K562 (cell line): ENCODE measurements around the gene MED17. TPM values are rescaled to one million over a fixed set of nuclear protein-coding genes. Genes with fewer than 3 reads are reported as not detected.
A peak's percentile ranks its signal among the peaks of the same experiment; 100 is the strongest.

ENCODE experiments used
- ATF7 ChIP-seq: fragments of 450-650 bp; IDR thresholded peaks from 2 replicates; pipeline ENCODE4 v1.7.1; 2014; ENCODE audit warnings: mild to moderate bottlenecking, moderate library complexity
- DIDO1 ChIP-seq: fragments of 450-650 bp; IDR thresholded peaks from 2 replicates; pipeline ENCODE4 v1.6.1; 2016; ENCODE audit warnings: low read depth, missing biosample characterization, missing genetic modification characterization
- DMBX1 ChIP-seq: fragments of 250-450 bp; sonication (Bioruptor Pico); IDR thresholded peaks from 2 replicates; pipeline ENCODE4 v1.8.0; 2022; ENCODE audit warnings: inconsistent platforms, mild to moderate bottlenecking, moderate library complexity, borderline replicate concordance
- FOXJ3 ChIP-seq: sonication (generic); formaldehyde crosslinking; IDR thresholded peaks from 2 replicates; pipeline ENCODE4 v1.4.0; 2020; ENCODE audit warnings: mild to moderate bottlenecking, missing genetic modification reagents
- GATAD2B ChIP-seq: fragments of 450-650 bp; IDR thresholded peaks from 2 replicates; pipeline ENCODE4 v1.6.1; 2017; ENCODE audit warnings: mild to moderate bottlenecking, borderline replicate concordance
- HNRNPK ChIP-seq: fragments of 200-400 bp; formaldehyde crosslinking; IDR thresholded peaks from one replicate; pipeline ENCODE4 v1.6.1; 2018; ENCODE audit warnings: mild to moderate bottlenecking, low read depth, low read length; ENCODE audit not compliant: poor library complexity, severe bottlenecking
- IFI16 ChIP-seq: fragments of 250-450 bp; sonication (Bioruptor Pico); IDR thresholded peaks from 2 replicates; pipeline ENCODE4 v2.1.2; 2022; ENCODE audit warnings: mild to moderate bottlenecking, inconsistent platforms
- KLF6 ChIP-seq: fragments of 250-450 bp; sonication (Bioruptor Pico); IDR thresholded peaks from 2 replicates; pipeline ENCODE4 v1.4.0; 2020; ENCODE audit warnings: mild to moderate bottlenecking, moderate library complexity, borderline replicate concordance
- NCOR1 ChIP-seq: fragments of 450-650 bp; IDR thresholded peaks from 2 replicates; pipeline ENCODE4 v1.6.1; 2016; ENCODE audit warnings: mild to moderate bottlenecking, moderate library complexity
- NFATC3 ChIP-seq: fragments of 450-650 bp; IDR thresholded peaks from 2 replicates; pipeline ENCODE4 v1.6.1; 2017; ENCODE audit warnings: mild to moderate bottlenecking
- NR2C1 ChIP-seq, 2 experiments: fragments of 450-650 bp; IDR thresholded peaks; 2 replicates each; pipeline ENCODE4 v1.6.1; 2017; ENCODE audit warnings: mild to moderate bottlenecking in 2 of 2, antibody characterized with exemption in 1 of 2, inconsistent platforms in 1 of 2, missing compliant biosample characterization in 1 of 2, missing genetic modification characterization in 1 of 2
- NRF1 ChIP-seq, 2 experiments: fragments of 450-650 bp; IDR thresholded peaks in 1 of 2; conservative IDR thresholded peaks in 1 of 2; 2 replicates each; pipeline ENCODE4 v1.6.1; 2014; ENCODE audit warnings: mild to moderate bottlenecking in 2 of 2
- POLR2B ChIP-seq: fragments of 450-650 bp; IDR thresholded peaks from 2 replicates; pipeline ENCODE4 v1.6.1; 2018; ENCODE audit warnings: low read depth; ENCODE audit not compliant: partially characterized antibody
- RCOR1 ChIP-seq, 2 experiments: IDR thresholded peaks; 2 replicates each; pipeline ENCODE4 v1.6.1; 2012; ENCODE audit warnings: low read depth in 2 of 2, low read length in 2 of 2, borderline replicate concordance in 1 of 2, improper control_type of control experiment in 1 of 2
- SETDB1 ChIP-seq: IDR thresholded peaks from one replicate; pipeline ENCODE4 v1.6.1; 2012; ENCODE audit warnings: low read length, control low read depth, inconsistent platforms
- SMAD4 ChIP-seq: fragments of 250-450 bp; sonication (Bioruptor Pico); conservative IDR thresholded peaks from 2 replicates; pipeline ENCODE4 v1.8.0; 2021; ENCODE audit warnings: inconsistent platforms, mild to moderate bottlenecking, moderate library complexity
- STAT5A ChIP-seq: IDR thresholded peaks from 2 replicates; pipeline ENCODE4 v1.6.1; 2012; ENCODE audit warnings: low read length, inconsistent platforms, borderline replicate concordance
- TRIM28 ChIP-seq: fragments of 450-650 bp; IDR thresholded peaks from 2 replicates; pipeline ENCODE4 v1.6.1; 2017
- XRCC5 ChIP-seq: fragments of 200-400 bp; formaldehyde crosslinking; IDR thresholded peaks from 2 replicates; pipeline ENCODE4 v1.6.1; 2017; ENCODE audit warnings: low read depth, mild to moderate bottlenecking, low read length
- polyA plus RNA-seq, 8 experiments: library from polyadenylated mRNA; depleted of rRNA in 4 of 8; stranded (reverse) in 5 of 8; unstranded in 3 of 8; fragments of >200 nt; fragmentation: Nextera tagmentation in 2 of 8; fragmentation: Illumina TruSeq in 1 of 8; extraction: Ambion mirVana in 2 of 8; extraction: Trizol in 1 of 8; gene quantifications; 2 replicates each; pipeline versions ENCODE4 v1.2.1 to v1.2.3, GENCODE V29; 2011 to 2014; ENCODE audit warnings: inconsistent platforms in 1 of 8, missing spikeins in 1 of 8
- total RNA-seq, 7 experiments: library from RNA; depleted of rRNA in 6 of 7; stranded (reverse); fragments of >200 nt in 6 of 7; fragmentation: Illumina TruSeq in 2 of 7; extraction: Trizol in 2 of 7; gene quantifications; 2 replicates each; pipeline versions ENCODE4 v1.2.1 to v1.2.3, GENCODE V29; 2011 to 2021; ENCODE audit warnings: low replicate concordance in 1 of 7
- TF ChIP-seq, protein P1 (sequence below): IDR thresholded peaks from 2 replicates; pipeline ENCODE4 v1.6.1; 2016; ENCODE audit warnings: missing genetic modification characterization, missing compliant biosample characterization
- TF ChIP-seq, protein P2 (sequence below): fragments of 250-450 bp; sonication (Bioruptor Pico); IDR thresholded peaks from 2 replicates; pipeline ENCODE4 v1.8.0; 2022; ENCODE audit warnings: moderate library complexity, mild to moderate bottlenecking, inconsistent platforms
- TF ChIP-seq, protein P3 (sequence below): sonication (generic); formaldehyde crosslinking; IDR thresholded peaks from 2 replicates; pipeline ENCODE4 v1.8.0; 2022; ENCODE audit warnings: mild to moderate bottlenecking, missing genetic modification reagents

The MED17 gene
- total and polyA plus RNA-seq, 9 of the 15 experiments (the other 6 are each of a cell fraction or from before 2014, with no cell fraction given): 6.7 to 34.7 (median 26.8) TPM

DNA sequence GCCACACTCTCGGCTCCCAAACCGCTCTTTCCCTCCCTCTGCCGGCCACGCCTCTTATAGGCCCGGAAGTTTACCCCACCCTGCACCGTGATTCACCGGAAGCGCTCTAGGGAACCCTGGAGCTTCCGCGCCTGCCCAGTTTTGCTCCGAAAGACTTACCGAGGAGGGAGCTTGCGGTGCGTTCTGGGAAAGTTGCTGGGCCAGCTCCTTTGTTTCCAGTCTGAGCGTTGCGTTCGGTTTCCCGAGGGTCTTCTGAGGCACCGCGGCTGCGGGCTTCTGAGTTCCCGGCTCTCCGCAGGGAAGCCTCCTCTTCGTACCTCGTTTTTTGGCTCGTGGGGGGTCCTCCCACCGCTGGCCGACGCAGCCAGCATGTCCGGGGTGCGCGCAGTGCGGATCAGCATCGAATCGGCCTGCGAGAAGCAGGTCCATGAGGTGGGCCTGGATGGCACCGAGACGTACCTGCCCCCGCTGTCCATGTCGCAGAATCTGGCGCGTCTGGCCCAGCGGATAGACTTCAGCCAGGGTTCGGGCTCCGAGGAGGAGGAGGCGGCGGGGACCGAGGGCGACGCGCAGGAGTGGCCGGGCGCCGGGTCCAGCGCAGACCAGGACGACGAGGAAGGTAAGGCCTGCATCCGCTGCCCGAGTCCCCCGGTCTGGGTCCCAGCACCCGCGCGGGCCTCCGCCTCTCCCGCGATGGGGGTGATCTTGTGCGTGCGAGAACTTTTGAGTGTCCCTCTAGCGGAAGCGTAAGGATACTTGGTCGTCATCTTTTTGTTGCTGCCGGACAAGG lies at the start of gene MED17 (continued):
- TF ChIP-seq ATF7: peak; percentile 40
- TF ChIP-seq STAT5A: no peak
- no peak for TF ChIP-seq NCOR1
- peak; percentile 88; the same call in 1 of the 2 replicates for TF ChIP-seq KLF6 (CRISPR knock-in tag)
- no peak for TF ChIP-seq GATAD2B
- TF ChIP-seq NRF1 (conservative IDR thresholded peaks at IDR 0.05 in 1 of 2, IDR thresholded peaks at IDR 0.05 in 1 of 2): peak; percentile 67 to 76
- TF ChIP-seq TRIM28: no peak
- TF ChIP-seq, protein P1, sequence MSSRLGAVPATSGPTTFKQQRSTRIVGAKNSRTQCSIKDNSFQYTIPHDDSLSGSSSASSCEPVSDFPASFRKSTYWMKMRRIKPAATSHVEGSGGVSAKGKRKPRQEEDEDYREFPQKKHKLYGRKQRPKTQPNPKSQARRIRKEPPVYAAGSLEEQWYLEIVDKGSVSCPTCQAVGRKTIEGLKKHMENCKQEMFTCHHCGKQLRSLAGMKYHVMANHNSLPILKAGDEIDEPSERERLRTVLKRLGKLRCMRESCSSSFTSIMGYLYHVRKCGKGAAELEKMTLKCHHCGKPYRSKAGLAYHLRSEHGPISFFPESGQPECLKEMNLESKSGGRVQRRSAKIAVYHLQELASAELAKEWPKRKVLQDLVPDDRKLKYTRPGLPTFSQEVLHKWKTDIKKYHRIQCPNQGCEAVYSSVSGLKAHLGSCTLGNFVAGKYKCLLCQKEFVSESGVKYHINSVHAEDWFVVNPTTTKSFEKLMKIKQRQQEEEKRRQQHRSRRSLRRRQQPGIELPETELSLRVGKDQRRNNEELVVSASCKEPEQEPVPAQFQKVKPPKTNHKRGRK (tag): no peak
- TF ChIP-seq NR2C1 (IDR thresholded peaks at IDR 0.05): peak; percentile 48
- TF ChIP-seq NR2C1 (tag; IDR thresholded peaks at IDR 0.05): 0 out of 2 replicates have a peak, but pooled peaks have one; percentile 25
- TF ChIP-seq IFI16 (CRISPR knock-in tag): no peak
- no peak for TF ChIP-seq NFATC3
- TF ChIP-seq DIDO1: peak; percentile 46; the same call in 1 of the 2 replicates
- no peak for TF ChIP-seq HNRNPK
- TF ChIP-seq XRCC5: no peak; the same call in 1 of the 2 replicates
- 0 out of 2 replicates have a peak, but pooled peaks have one; percentile 25 for TF ChIP-seq SMAD4 (CRISPR knock-in tag)
- peak in 1 of 2 experiments; percentile 34; a peak in 1 of 4 replicates for TF ChIP-seq RCOR1 (IDR thresholded peaks at IDR 0.05; ENCODE audit: borderline replicate concordance in 1 of 2, low read depth in 2 of 2, low read length in 2 of 2)
- no peak for TF ChIP-seq SETDB1
- no peak for TF ChIP-seq DMBX1 (CRISPR knock-in tag)
- TF ChIP-seq, protein P2, sequence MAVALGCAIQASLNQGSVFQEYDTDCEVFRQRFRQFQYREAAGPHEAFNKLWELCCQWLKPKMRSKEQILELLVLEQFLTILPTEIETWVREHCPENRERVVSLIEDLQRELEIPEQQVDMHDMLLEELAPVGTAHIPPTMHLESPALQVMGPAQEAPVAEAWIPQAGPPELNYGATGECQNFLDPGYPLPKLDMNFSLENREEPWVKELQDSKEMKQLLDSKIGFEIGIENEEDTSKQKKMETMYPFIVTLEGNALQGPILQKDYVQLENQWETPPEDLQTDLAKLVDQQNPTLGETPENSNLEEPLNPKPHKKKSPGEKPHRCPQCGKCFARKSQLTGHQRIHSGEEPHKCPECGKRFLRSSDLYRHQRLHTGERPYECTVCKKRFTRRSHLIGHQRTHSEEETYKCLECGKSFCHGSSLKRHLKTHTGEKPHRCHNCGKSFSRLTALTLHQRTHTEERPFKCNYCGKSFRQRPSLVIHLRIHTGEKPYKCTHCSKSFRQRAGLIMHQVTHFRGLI (CRISPR knock-in tag): no peak
- TF ChIP-seq, protein P3, sequence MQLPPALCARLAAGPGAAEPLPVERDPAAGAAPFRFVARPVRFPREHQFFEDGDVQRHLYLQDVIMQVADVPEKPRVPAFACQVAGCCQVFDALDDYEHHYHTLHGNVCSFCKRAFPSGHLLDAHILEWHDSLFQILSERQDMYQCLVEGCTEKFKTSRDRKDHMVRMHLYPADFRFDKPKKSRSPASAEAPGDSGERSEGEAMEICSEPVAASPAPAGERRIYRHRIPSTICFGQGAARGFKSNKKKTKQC (CRISPR knock-in tag): peak; percentile 91; the same call in 1 of the 2 replicates
- TF ChIP-seq POLR2B: peak; percentile 92
- no peak for TF ChIP-seq FOXJ3 (CRISPR knock-in tag)
